Measurements from ENCODE around the gene UBR4.

The UBR4 gene

DNA sequence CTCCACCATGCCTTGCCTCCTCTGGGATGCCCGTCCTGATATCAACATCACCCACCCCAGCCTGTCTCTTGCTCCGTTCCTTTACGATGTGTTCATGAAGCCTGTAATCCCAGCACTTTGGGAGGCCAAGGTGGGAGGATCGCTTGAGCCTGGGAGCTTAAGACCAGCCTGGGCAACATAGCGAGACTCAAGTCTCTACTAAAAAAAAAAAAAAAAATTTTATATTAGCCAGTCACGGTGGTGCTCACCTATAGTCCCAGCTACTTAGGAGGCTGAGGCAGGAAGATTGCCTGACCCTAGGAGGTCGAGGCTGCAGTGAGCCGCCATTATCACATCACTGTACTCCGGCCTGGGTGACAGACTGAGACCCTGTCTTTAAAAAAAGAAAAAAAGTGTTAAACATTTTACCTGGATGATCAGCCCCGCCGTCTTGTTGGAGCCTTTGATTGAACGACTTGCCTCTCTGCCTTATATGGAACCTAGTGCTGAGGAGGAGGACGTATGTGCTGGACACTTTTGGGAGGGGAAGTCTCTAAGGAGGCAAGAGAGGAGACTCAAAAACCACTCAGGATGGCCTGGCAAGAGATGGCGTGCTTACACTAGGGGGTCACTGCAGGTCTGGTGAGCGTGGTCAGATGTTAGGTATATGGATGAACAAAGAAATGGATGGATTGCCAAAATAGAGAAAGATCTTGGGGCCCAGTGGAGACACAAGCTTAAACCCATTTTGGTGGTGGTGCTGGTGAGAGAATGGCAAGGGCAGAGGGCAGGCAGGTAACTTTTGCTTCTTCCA lies 173.1 kb downstream of the UBR4 start:
- TF ChIP-seq, protein P1, sequence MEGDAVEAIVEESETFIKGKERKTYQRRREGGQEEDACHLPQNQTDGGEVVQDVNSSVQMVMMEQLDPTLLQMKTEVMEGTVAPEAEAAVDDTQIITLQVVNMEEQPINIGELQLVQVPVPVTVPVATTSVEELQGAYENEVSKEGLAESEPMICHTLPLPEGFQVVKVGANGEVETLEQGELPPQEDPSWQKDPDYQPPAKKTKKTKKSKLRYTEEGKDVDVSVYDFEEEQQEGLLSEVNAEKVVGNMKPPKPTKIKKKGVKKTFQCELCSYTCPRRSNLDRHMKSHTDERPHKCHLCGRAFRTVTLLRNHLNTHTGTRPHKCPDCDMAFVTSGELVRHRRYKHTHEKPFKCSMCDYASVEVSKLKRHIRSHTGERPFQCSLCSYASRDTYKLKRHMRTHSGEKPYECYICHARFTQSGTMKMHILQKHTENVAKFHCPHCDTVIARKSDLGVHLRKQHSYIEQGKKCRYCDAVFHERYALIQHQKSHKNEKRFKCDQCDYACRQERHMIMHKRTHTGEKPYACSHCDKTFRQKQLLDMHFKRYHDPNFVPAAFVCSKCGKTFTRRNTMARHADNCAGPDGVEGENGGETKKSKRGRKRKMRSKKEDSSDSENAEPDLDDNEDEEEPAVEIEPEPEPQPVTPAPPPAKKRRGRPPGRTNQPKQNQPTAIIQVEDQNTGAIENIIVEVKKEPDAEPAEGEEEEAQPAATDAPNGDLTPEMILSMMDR (IDR thresholded peaks at IDR 0.05; ENCODE audit: insufficient read depth, low read depth, low read length, missing control alignments): no peak
- no peak overlapping the region for H3K4me3 ChIP-seq (ENCODE audit: low read length)
- DNase-seq (ENCODE audit: low read depth): no peak

DNA sequence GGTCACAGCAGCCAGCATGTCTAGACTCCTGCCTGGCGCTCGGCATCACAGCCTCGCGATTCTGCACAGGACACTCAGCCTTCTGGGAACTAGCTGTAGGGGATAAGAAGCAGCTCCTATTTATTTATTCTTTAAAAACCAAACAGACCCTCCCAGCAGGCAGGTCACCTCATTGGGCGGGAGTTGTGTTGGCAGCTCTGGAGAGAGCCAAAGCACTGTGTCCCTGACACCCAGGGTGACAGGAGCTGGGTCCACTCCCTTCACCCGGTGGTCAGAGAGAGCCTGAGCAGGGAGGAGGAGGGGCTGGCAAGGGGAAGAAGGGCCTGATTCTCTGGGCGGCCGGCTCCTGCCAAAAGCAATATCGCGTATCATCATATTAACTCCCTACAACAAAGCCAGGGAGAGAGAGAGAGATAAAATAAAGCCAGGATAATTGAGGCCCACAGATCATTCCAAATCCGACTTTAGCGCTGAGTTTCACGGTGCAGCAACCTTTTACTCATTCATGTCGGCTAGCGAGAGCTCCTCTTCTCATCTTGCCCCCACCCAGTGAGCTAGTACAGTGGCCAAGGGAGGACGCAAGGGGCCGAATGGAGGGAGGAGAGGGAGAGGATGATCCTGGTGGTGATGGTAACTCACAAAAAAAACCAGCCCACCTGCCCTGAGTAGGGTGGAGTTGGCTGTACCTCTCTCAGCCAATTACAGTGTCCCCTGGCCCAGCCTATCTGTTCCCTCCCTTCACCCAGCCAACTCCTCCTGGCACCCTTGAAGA lies 173.8 kb downstream of the UBR4 start:
- H3K4me3 ChIP-seq (ENCODE audit: low read length): no peak overlapping the region
- TF ChIP-seq, protein P1 (IDR thresholded peaks at IDR 0.05; ENCODE audit: insufficient read depth, low read depth, low read length, missing control alignments): no peak
- DNase-seq (ENCODE audit: low read depth): no peak

DNA sequence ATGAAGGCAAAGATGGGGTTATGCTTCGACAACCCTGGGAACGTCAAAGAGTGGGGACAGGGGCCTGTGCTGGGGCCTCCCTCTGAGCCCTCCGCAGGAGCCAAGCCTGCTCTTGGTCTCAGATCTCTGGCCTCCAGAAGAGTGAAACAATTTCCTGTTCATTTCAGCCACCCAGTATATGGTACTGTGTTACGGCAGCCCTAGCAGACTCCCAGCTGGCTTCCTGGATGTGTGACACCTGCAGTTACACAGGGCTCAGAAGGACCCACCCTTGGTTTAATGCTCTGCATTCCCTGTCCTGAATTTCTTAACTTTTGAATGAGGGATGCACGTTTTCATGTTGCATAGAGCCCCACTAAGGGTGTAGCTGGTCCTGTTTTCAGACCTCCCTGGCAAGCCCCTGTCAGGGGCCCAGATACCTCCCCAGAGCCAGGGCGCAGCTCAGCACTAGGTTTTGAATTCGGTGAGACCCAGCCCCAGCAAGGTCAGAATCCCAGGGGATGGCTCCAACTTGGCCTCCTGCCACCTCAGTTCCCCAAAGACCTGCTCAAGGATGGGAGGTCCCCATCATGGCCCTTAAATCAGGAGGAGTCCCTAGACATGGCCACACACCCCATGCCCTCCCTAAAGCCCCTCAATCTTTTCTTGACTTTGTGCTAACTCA lies 174.6 kb downstream of the UBR4 start:
- DNase-seq (ENCODE audit: low read depth): no peak
- H3K4me3 ChIP-seq (ENCODE audit: low read length): no peak overlapping the region
- TF ChIP-seq, protein P1 (IDR thresholded peaks at IDR 0.05; ENCODE audit: insufficient read depth, low read depth, low read length, missing control alignments): no peak

DNA sequence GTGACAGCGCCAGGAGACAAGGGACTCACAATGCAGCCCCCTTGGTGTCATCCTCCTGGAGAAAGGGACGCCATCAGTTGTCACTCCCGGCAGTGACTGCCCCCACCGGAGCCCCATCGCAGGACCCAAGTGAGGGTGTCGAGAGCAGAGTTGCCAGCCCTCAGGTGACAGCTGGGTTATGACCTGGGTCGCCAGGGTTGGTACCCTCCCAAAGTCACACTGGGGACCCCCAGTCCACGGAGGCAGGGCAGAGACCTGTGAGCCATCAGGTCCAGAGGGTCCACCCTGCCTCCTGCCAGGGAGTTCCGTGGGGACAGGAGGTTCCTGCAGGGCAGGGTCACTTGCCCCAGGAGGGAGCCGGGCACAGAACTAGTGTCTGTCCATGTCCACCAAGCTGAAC lies 175.3 kb downstream of the UBR4 start:
- H3K4me3 ChIP-seq (ENCODE audit: low read length): no peak overlapping the region
- TF ChIP-seq, protein P1 (IDR thresholded peaks at IDR 0.05; ENCODE audit: insufficient read depth, low read depth, low read length, missing control alignments): no peak
- no peak for DNase-seq (ENCODE audit: low read depth)

DNA sequence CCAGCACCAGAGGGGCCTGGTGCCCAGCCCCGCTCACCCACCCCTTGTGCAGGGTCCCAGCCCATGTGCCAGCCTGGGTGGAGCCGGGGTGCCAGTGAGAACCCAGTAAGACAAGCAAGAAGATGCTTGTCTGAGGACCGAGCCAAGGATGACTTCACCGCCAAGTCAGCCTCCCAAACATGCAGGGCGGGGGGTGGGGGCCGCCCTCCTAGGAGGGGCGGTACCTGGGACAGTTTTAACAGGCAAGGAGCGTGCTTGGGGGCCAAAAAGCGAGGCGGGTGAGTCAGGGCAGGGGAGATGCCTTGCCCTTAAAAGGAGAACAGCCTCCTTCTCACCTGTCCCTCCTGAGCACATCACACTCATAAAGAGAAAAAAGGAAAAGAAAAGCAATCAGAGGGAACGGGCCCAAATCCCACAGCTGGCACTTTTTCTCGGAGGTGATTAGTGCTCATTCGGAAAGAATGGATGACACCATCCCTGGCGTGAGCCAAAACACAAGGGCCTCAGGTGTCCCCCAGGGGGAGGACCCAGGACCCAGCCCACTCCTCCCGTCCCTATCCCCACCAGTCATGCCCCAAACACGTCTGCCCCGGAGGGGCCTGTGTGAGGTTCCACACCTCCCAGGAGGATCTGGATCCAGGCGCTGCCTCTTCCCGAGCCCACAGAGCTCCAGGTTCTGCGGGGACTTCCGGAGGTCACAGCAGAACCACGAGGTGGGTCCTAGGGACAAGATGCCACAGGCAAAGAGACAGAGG lies 176.0 kb downstream of the UBR4 start:
- no peak overlapping the region for H3K4me3 ChIP-seq (ENCODE audit: low read length)
- TF ChIP-seq, protein P1 (IDR thresholded peaks at IDR 0.05; ENCODE audit: insufficient read depth, low read depth, low read length, missing control alignments): no peak
- peak; percentile 100 for DNase-seq (ENCODE audit: low read depth)

DNA sequence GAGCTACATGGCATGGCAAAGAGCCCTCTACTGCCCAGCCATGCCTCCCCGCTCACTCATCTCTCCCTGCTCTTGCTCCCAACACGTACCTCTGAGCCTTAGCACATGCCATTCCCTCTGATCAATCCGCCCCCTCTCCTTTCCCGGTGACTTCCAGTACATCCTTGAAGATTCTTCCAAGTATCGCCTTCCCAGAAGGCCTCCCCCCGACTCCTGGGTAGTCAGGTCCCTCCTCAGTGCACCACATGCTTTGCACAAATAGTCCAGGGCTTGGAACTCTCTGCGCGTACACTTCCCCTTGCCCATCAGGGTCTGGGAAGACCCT lies 176.6 kb downstream of the UBR4 start:
- TF ChIP-seq, protein P1 (IDR thresholded peaks at IDR 0.05; ENCODE audit: insufficient read depth, low read depth, low read length, missing control alignments): no peak
- H3K4me3 ChIP-seq (ENCODE audit: low read length): no peak overlapping the region
- peak; percentile 59 for DNase-seq (ENCODE audit: low read depth)
